GM21515 (cell line): ENCODE data around the gene CRP.
"Not testable (repeated sequence)": the region's sequence is repeated elsewhere in the genome, so short reads cannot be mapped to it uniquely, and the experiment has no call there.

ENCODE experiments used
- ATAC-seq: cut with Tn5 transposase; IDR thresholded peaks from one replicate; pipeline ENCODE4 v1.9.1; 2021; ENCODE audit not compliant: unreplicated experiment

CRP gene

GRCh38 chr1:159700312-159700711, 14.1 kb downstream of the CRP start:
- ATAC-seq = no peak

GRCh38 chr1:159699653-159700052, 14.7 kb downstream of the CRP start:
- ATAC-seq = no peak

DNA sequence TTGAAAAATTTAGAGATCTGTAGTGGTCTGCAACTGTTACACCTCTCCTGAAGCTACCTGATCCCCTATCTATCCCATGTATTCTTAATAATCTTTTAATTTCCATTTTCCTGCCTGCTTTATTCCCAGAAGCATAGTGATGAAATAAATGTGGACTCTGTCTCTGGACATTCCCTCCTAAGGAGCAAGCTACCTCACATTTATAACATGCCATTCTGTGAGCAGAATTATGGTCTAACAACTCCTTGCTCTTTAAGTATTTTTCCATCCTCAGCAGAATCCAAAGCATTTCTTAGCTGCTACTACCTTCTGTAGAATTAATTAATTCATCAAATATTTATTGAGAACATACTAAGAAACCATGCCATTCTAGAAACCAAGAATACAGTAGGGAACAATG, 15.1 kb downstream of the CRP start:
- ATAC-seq = no peak

- no peak for ATAC-seq
These were observed 26.9 kb downstream of the CRP start for GRCh38 chr1:159687511-159687910.

- ATAC-seq = no peak
These were observed 27.6 kb downstream of the CRP start for GRCh38 chr1:159686599-159687299.

GRCh38 chr1:159678939-159679338, 35.5 kb downstream of the CRP start:
- ATAC-seq = no peak

DNA sequence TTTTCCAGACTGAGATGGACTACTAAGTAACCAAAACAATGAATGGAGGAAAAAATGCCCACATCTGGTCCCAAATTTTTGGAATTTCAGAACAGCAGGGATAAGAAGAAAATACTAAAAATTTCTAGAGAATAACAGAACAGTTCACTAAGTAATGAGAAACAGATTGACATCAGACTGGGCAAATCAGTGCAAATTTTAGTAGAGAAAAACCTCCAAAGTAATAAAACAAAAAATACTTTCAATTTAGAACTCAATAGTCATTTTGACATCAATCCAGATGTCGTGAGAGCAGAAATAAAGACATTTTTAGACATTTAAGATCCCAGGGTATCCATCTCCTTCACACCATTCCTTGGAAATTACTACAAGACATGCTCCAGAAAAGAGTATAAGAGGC, 39.3 kb downstream of the CRP start:
- ATAC-seq = no peak

DNA sequence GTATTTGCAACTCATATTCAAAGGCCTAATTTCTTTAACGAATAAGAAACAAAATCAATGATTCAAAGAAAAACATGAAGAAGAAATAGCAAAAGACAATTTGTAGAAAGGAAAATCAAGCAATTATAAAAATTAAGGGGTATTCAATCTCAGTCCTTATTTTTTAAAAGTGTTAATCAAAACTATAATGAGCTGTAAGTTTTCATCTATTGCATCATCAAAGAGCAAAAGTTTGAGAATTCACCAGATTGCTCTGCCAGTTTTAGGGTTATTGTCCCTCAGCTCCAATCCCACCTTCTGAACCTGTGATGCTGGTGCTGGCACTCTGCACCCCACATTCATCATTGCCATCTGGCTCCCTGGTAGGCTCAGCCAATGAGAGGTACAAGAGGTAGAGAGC, 42.0 kb downstream of the CRP start:
- ATAC-seq = not testable (repeated sequence)

- ATAC-seq = no peak
These were observed 45.1 kb downstream of the CRP start for GRCh38 chr1:159669338-159669737.

DNA sequence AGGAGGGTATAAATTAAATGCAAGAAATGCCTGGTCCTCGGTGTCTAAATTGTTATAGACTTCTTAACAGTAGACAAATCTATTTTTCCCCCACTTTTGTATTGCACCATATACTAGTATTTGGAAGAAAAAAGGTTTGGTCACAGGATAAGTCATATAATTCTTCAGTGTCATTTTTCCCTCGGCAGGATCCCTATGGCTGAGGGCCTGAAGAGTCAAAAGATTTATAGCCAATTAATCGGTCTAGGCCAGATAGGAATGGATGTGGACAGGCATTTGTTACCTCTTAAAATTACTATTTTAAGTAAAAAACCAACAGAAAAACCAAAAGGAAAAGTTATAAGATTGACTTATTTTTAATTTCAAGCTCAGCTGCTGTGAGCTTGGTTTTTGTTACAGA, 45.6 kb downstream of the CRP start:
- ATAC-seq = no peak

DNA sequence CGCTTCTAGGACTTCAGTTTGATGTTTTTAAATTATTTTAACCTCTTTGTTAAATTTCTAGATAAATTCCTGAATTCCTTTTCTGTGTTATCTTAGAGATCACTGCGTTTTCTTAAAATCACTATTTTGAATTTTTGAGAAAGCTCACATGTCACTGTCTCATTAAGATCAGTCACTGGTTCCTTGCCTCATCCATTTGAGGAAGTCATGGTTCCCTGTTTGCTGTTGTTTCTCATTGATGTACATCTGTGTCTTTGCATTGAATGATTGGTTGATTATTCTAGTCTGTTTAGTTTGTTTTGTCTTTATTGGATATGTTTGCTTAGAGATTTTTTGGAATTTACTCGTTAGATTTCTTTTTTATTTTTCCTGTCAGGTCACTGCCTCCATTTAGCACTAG, 50.1 kb downstream of the CRP start:
- ATAC-seq = no peak

GRCh38 chr1:159663552-159663951, 50.8 kb downstream of the CRP start:
- no peak for ATAC-seq
